Mucosa of gallbladder (tissue), 1 donor: ENCODE measurements around the gene MPV17L. TPM values are rescaled to one million over a fixed set of nuclear protein-coding genes. Genes with fewer than 3 reads are reported as not detected.
"Not testable (repeated sequence)": the region's sequence is repeated elsewhere in the genome, so short reads cannot be mapped to it uniquely, and the experiment has no call there.

Experiments used
- DNase-seq: peaks from one replicate; pipeline ENCODE4 v3.0.0-alpha.2; 2020; ENCODE audit warnings: low spot score
- total RNA-seq: library from RNA; stranded (reverse); gene quantifications from one replicate; pipeline ENCODE4 v1.2.1, GENCODE V29; 2021
- donor health status: DM: no; HTN: no; CAD: no.

MPV17L gene
- total RNA-seq, 1 donor from 2014 or later, result 10.1 TPM

DNA sequence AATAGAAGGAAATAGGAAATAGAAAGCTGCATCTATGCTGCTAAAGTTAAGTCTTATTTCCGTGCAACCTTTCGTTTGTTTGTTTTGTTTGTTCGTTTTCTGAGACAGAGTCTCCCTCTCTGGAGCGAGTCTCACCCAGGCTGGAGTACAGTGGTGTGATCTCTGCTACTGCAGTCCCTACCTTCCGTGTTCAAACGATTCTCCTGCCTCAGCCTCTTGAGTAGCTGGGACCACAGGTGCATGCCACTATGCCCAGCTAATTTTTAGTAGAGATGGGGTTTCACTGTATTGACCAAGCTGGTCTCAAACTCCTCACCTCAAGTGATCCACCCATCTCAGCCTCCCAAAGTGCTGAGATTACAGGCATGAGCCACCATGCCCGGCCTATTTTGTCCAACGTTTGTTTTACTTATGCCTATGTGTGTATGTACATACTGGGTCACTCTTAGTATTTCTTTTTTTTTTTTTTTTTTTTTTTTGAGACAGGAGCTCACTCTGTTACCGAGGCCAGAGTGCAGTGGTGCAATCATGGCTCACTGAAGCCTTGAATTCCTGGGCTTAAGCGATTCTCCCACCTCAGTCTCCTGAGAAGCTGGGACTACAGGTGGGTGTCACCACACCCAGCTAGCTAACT lies 55.7 kb downstream of the MPV17L start:
- no peak for DNase-seq

DNA sequence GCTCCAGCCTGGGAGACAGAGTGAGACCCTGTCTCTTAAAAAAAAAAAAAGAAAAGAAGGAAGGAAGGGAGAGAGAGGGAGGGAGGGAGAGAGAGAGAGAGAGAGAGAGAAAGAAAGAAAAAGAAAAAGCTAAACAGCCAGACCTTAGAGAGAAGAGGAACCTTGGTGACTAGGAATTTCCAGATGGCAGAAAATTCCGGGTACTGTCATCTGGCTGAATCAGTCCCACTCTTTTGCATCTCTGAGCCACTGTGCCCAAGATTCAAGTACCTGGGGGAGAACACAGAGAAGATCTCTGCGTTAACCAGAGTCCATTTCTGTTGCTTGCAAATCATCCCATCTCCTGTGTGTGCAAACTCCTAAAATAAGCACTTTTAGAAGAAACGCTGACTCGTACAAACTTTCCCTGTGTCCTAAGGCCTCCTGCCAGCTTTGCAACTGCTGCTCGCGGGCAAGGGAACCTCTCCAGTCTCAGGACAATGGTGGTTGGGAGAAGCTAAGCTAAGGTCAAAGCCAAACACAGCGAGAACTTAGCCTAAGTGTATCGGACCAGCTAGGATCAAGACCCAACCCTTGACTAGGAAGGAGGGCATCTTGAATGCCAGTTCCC lies 56.8 kb downstream of the MPV17L start:
- no peak for DNase-seq

- not testable (repeated sequence) for DNase-seq
Observed at GRCh38 chr16:15453296-15453695, 57.7 kb downstream of the MPV17L start.

DNA sequence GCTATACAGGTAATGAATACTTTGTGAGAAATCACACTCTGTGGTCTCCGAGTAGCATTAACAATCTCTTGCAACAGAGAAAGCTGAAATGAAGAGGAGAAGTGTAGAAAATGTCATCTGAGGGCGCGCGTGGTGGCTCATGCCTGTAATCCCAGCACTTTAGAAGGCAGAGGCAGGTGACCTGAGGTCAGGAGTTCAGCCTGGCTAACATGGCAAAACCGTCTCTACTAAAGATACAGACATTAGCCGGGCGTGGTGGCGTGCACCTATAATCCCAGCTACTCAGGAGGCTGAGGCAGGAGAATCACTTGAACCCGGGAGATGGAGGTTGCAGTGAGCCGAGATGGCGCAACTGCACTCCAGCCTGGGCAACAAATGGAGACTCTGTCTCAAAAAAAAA lies 59.4 kb downstream of the MPV17L start:
- not testable (repeated sequence) for DNase-seq

GRCh38 chr16:15457400-15457799 lies 61.8 kb downstream of the MPV17L start:
- DNase-seq, result no peak

- DNase-seq, result no peak
Observed at GRCh38 chr16:15457958-15458357, 62.4 kb downstream of the MPV17L start.

GRCh38 chr16:15459791-15460190 lies 64.2 kb downstream of the MPV17L start:
- DNase-seq, result no peak

DNA sequence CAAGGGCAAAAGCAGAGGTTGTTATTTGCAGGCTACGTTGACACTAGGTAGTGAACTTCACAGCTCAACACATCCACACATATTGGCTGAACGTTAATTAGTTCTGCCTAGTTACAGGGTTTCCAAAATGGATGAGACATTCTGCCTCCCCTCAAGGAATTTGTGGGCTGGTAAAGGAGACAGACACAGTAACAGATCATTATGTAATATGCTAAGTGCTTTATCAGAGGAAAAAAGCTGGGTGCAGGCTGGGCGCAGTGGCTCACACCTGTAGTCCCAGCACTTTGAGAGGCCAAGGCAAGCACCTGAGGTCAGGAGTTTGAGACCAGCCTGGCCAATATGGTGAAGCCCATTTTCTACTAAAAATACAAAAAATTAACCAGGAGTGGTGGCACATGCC lies 65.0 kb downstream of the MPV17L start:
- no peak for DNase-seq

- no peak for DNase-seq
Observed at GRCh38 chr16:15461376-15461775, 65.8 kb downstream of the MPV17L start.

Other genes starting within 250 kb of the MPV17L start
- 15.9 TPM for gene NPIPA5, start 17.5 kb upstream of the MPV17L start, total RNA-seq
- gene BMERB1, start 38.8 kb downstream of the MPV17L start, total RNA-seq, result 67.0 TPM
- 92.6 TPM for gene MARF1, start 247.4 kb downstream of the MPV17L start, total RNA-seq